ENCODE measurements around the gene RTN4R. TPM values are rescaled to one million over a fixed set of nuclear protein-coding genes. Genes with fewer than 3 reads are reported as not detected.
"Not testable (repeated sequence)": the region's sequence is repeated elsewhere in the genome, so short reads cannot be mapped to it uniquely, and the experiment has no call there.

The RTN4R gene
- total and polyA plus RNA-seq, 12 donors: 0.35 to 18.8 (median 1.1) TPM

GRCh38 chr22:20316217-20316843 lies 48.2 kb upstream of the RTN4R start:
- TF ChIP-seq POLR2A (IDR thresholded peaks at IDR 0.05) (no peak), CTCF (IDR thresholded peaks at IDR 0.05) (no peak)
- WGBS, 4 donors: 82 to 100% (median 88%) methylated on average over 4 to 12 of the region's 12 CpGs

GRCh38 chr22:20315337-20316216 lies 47.5 kb upstream of the RTN4R start:
- Histone ChIP-seq H3K36me3 (replicated peaks in 1 of 2) (no peaks in the 10 kb centered on the region), H3K4me1 (replicated peaks in 1 of 2) (peaks cover 6 to 23% of the 10 kb centered on the region in 2 donors), H3K27ac (no peak overlapping the region), H3K9me3 (replicated peaks in 1 of 3) (no peaks in the 10 kb centered on the region), H3K4me3 (no peak overlapping the region), H3K27me3 (no peaks in the 10 kb centered on the region)
- intact Hi-C loops (cut with DNase I): no loop called here
- TF ChIP-seq POLR2A (IDR thresholded peaks at IDR 0.05) (no peak), CTCF (IDR thresholded peaks at IDR 0.05) (no peak)
- peak in 4 of 7 donors; percentile 11 to 44 (median 14) for DNase-seq
- 87 to 93% (median 90%) methylated on average over 9 to 25 of the region's 25 CpGs for WGBS, 4 donors

More at GRCh38 chr22:20316217-20316843, 48.2 kb upstream of the RTN4R start:
- H3K27me3 ChIP-seq: no peaks in the 10 kb centered on the region
- peaks cover 11 to 30% of the 10 kb centered on the region in 2 donors for H3K4me1 ChIP-seq (replicated peaks in 1 of 2)
- intact Hi-C loops (cut with DNase I): no loop called here
- peak in 4 of 7 donors; percentile 9 to 48 (median 14) for DNase-seq
- H3K4me3 ChIP-seq: no peak overlapping the region
- no peaks in the 10 kb centered on the region for H3K36me3 ChIP-seq (replicated peaks in 1 of 2)
- H3K27ac ChIP-seq: no peak overlapping the region
- no peaks in the 10 kb centered on the region for H3K9me3 ChIP-seq (replicated peaks in 1 of 3)

GRCh38 chr22:20314741-20315336 lies 46.7 kb upstream of the RTN4R start:
- H3K9me3 ChIP-seq (replicated peaks in 1 of 3): not testable (repeated sequence)
- peak in 3 of 7 donors; percentile 10 to 21 (median 13) for DNase-seq

GRCh38 chr22:20314206-20314605 lies 46.1 kb upstream of the RTN4R start:
- intact Hi-C loops (cut with DNase I); H3K27ac ChIP-seq; H3K36me3 ChIP-seq (replicated peaks in 1 of 2); H3K4me3 ChIP-seq; H3K27me3 ChIP-seq; H3K9me3 ChIP-seq (replicated peaks in 1 of 3): not testable (repeated sequence)
- DNase-seq: peak in 1 of 7 donors; percentile 18
- H3K4me1 ChIP-seq (replicated peaks in 1 of 2): peaks cover 5 to 20% of the 10 kb centered on the region in 2 donors
- WGBS, 4 donors: 87 to 97% methylated on average over 4 to 5 of the region's 5 CpGs; no CpG with 5 or more reads in 2 of the 4 donors

More at GRCh38 chr22:20314741-20315336, 46.7 kb upstream of the RTN4R start:
- intact Hi-C loops (cut with DNase I); H3K4me3 ChIP-seq; H3K27ac ChIP-seq; H3K36me3 ChIP-seq (replicated peaks in 1 of 2); H3K27me3 ChIP-seq: not testable (repeated sequence)
- 92 to 100% (median 93%) methylated on average over 4 to 12 of the region's 12 CpGs; no CpG with 5 or more reads in 1 of the 4 donors for WGBS, 4 donors
- peaks cover 6 to 21% of the 10 kb centered on the region in 2 donors for H3K4me1 ChIP-seq (replicated peaks in 1 of 2)

- intact Hi-C loops (cut with DNase I); H3K9me3 ChIP-seq (replicated peaks in 1 of 3); H3K27ac ChIP-seq; H3K36me3 ChIP-seq (replicated peaks in 1 of 2); H3K27me3 ChIP-seq; H3K4me3 ChIP-seq: not testable (repeated sequence)
- WGBS, 4 donors: 84 to 92% (median 88%) methylated on average over 2 to 11 of the region's 11 CpGs
- peaks cover 0 to 13% of the 10 kb centered on the region in 2 donors for H3K4me1 ChIP-seq (replicated peaks in 1 of 2)
- peak in 5 of 7 donors; percentile 6 to 40 (median 9) for DNase-seq
Observed at GRCh38 chr22:20313306-20314077, 45.4 kb upstream of the RTN4R start.

Data from adrenal gland (tissue), 12 donors.